ENCODE results near the gene PRMT6.

DNA sequence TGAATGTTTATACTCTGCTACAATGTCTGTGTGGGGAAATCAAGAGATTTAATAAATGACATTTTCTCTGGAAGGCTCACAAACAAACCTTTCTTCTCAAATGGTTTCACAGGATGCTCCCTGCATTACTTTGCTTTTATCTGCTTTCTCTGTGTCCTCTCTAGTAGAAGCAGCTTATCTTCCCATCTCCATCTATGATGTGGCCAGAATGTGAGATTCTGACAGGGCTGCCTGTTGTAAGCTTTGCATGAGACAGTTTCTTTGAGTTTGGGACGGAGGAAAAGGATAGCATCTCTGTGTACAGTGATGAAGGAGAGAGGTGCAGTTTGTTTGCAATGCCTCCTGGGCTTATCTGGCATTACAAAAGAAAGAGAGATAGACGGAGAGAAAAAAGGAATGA lies 24.6 kb downstream of the PRMT6 start:
- TF ChIP-seq KDM1A (IDR thresholded peaks at IDR 0.05; ENCODE audit: borderline replicate concordance) (no peak), EZH2 (IDR thresholded peaks at IDR 0.05; ENCODE audit: borderline replicate concordance, control insufficient read depth, low read depth, low read length) (no peak), REST (IDR thresholded peaks at IDR 0.05; ENCODE audit: low read depth, low read length) (no peak), CHD2 (IDR thresholded peaks at IDR 0.05; ENCODE audit: borderline replicate concordance, low read depth, low read length) (no peak), POLR2A (IDR thresholded peaks at IDR 0.05; ENCODE audit: low read depth, low read length) (no peak)
- TF ChIP-seq, protein P1, sequence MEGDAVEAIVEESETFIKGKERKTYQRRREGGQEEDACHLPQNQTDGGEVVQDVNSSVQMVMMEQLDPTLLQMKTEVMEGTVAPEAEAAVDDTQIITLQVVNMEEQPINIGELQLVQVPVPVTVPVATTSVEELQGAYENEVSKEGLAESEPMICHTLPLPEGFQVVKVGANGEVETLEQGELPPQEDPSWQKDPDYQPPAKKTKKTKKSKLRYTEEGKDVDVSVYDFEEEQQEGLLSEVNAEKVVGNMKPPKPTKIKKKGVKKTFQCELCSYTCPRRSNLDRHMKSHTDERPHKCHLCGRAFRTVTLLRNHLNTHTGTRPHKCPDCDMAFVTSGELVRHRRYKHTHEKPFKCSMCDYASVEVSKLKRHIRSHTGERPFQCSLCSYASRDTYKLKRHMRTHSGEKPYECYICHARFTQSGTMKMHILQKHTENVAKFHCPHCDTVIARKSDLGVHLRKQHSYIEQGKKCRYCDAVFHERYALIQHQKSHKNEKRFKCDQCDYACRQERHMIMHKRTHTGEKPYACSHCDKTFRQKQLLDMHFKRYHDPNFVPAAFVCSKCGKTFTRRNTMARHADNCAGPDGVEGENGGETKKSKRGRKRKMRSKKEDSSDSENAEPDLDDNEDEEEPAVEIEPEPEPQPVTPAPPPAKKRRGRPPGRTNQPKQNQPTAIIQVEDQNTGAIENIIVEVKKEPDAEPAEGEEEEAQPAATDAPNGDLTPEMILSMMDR (IDR thresholded peaks at IDR 0.05 in 2 of 3, conservative IDR thresholded peaks at IDR 0.05 in 1 of 3; ENCODE audit: control insufficient read depth in 2 of 3, extremely low read depth in 1 of 3, insufficient read depth in 1 of 3, low read depth in 3 of 3, low read length in 3 of 3): no peak

Measured in GM12878 (cell line).